ENCODE measurements around the gene CUL4A.

The CUL4A gene

GRCh38 chr13:113207890-113208420, 1.5 kb upstream of the CUL4A start:
- DNase-seq (ENCODE audit: low spot score) (peak; percentile 10), FAIRE-seq (no peak)

DNA sequence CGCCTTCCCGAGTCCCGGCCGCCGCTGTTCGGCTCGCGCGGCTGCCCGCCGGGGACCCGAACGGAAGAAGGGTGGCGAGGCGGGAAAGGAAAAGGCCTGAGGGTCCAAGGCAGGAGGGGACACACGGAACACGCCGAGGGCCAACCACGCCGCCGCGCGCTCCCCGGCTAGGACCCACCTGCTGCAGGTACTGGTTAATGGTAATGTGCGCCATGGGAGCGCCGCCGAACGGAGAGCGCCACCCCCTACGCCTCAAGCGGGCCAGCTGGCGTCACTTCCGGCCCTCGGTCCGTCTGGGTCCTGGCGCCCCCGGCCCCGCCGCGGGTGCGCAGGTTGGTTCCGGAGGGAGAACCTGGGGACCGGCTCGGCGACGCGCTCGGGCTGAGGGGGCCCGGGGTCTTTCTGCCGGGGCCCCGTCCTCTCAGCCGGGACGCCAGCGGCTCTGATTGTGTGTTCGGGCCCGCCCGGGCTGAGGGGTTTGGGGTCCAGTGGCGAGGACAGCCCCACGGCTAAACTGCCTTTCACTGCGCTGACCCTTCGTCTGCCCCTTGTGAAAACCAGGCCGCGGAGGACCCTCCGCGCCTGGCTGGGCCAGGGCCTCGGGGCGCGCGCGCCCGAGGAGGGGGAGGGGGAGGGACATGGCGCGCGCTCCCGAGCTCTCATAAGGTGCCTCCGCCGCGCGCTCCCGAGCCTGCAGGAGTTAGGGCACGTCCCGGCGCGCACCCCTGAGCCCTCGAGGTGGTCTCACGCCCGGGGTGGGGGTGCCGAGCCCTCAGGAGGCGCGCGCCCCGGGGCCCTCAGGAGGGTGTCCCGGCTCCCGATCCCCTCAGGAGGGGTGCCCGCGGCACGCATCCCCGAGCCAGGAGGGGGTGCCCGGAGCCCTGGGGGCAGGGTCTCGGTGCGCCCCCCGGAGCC, 735 bp upstream of the CUL4A start, which contains the start of gene PCID2:
Gene PCID2 (minus strand): TSS at position 249 of the 915 bp plus-strand sequence. CDS start 35 bp downstream, at position 214.
- DNase-seq (ENCODE audit: low spot score), result peak; percentile 57
- FAIRE-seq, result no peak

DNA sequence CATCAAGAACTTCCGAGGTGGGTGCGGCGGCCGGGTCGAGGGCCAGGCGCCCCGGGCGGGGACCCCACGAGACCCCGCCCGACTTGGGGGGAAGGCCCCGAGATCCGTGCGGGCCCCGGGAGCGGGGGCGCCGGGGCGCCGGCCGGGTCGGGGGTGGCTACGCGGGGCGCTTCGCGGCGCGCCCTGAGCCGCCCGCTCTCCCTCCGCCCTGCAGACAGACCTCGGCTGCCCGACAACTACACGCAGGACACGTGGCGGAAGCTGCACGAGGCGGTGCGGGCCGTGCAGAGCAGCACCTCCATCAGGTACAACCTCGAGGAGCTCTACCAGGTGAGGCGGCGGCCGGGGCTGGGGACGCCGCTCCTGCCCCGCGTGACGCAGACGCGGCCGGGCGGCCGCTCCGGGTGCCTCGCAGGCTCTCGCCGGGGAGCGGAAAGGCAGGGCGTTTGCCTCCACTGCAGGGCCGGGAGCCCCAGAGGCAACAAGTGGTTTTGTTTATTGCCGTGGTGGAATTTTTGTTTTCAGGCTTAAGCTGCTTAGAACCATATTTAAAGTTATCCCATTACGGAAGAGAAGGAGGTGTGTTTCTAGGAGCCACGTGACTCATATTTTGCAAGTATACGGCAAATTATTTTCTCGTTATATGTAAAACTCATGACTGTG, 477 bp downstream of the CUL4A start:
- DNase-seq (ENCODE audit: low spot score) (peak; percentile 5), FAIRE-seq (no peak)

DNA sequence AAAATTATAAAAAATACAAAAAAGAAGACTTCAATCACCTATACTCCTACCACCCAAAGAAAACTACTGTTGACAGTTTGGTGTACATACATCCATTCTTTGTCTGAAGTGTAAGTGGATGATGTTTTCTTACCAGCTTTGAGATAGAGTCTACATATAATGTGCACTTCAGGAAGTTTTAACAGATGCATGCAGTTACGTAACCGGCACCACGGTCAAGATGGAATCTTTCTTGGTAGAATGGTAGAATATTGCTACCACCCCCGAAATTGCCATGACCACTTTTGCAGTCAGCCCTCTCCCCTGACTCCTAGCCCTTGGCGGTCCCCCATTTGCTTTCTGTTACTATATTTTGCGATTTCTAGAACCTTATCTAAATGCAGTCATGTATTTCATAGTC, 1.4 kb downstream of the CUL4A start:
- FAIRE-seq (no peak), DNase-seq (ENCODE audit: low spot score) (no peak)

GRCh38 chr13:113211774-113212173, 2.4 kb downstream of the CUL4A start:
- FAIRE-seq (no peak), DNase-seq (ENCODE audit: low spot score) (no peak)

DNA sequence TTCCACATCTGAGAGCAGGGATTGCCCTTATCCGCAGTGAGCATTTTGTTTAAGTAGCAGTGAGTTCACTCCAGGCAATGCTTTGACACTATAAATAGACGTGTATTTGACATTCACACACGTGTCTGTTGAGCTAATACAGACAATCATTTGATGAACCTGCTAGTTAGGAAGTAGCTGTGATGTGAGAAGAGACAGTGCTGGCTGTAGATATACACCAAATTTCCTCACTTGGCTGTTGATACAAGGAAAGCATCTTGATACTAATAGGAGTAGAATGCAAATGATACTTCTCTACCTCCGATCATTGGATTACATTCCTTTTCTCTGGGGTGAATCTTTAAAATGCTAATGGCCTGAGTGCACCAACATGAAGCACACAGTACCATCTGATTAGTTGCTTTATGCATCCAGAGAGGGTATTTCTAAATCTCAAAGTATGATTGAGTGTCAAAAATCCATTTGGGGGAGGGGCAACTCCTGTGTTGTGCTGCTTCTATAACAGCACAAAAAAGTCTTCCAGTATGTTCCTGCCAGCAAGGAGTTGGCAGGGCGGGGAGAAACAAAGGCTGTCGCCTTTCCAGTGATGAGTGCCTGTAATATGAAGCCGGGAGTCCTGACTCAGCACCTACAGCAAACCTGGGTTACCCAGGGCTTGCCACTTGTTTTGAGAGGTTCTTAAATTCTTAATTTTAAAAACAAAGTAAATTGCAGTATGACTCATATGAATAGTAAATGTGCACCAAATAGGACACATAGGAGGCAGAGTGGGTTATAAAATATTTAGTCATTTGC, 7.0 kb downstream of the CUL4A start:
- peak; percentile 21 for DNase-seq (ENCODE audit: low spot score)
- peak; percentile 20 for FAIRE-seq

GRCh38 chr13:113218586-113218985, 9.2 kb downstream of the CUL4A start:
- DNase-seq (ENCODE audit: low spot score), result no peak
- no peak for FAIRE-seq

GRCh38 chr13:113219256-113219940, 10.0 kb downstream of the CUL4A start:
- DNase-seq (ENCODE audit: low spot score), result no peak
- no peak for FAIRE-seq

DNA sequence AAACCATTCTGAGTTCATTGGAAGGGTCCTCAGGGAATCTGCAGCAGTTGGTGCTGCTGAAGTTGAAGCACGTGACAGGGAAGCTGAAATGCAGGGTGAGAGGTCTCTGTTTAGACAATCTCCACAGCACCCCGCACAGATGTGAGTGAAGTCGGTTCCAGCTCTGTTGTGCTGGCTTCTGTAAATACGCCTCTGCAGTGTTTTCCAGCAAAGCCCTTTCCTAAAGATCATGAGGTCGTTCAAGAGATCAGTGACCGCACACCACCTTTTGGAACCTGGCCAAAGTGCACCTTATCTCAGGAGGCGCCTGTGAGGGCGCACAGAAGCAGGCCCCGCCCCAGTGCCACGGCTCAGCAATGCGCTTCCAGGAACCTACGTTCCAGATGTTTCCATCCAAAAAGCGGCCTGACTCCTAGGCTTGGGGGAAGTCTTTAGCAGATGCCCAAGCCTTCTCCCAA, 10.8 kb downstream of the CUL4A start:
- no peak for DNase-seq (ENCODE audit: low spot score)
- FAIRE-seq, result no peak

- FAIRE-seq, result no peak
- no peak for DNase-seq (ENCODE audit: low spot score)
These were observed 11.5 kb downstream of the CUL4A start for GRCh38 chr13:113220877-113221276.

- FAIRE-seq, result no peak
- no peak for DNase-seq (ENCODE audit: low spot score)
These were observed 13.7 kb downstream of the CUL4A start for GRCh38 chr13:113223070-113223469.

DNA sequence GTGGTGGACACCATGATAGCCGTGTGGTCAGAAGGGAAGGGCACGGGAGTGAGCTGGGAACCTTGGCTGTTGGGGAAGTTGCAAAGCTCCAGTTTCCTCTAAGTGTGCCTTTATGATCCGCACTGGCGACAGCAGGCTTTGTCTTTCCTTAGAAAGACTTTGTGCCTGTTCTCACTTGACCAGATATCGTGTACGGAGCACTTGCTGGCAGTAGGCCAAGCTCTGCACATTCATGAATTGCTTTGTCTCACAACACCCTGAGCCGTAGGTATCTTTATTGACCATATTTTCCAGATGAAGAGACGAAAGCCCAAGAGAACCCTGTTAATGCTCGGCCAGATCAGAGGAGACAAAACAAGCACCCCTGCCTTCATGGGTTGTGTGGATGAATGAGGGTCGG, 15.1 kb downstream of the CUL4A start:
- no peak for FAIRE-seq

DNA sequence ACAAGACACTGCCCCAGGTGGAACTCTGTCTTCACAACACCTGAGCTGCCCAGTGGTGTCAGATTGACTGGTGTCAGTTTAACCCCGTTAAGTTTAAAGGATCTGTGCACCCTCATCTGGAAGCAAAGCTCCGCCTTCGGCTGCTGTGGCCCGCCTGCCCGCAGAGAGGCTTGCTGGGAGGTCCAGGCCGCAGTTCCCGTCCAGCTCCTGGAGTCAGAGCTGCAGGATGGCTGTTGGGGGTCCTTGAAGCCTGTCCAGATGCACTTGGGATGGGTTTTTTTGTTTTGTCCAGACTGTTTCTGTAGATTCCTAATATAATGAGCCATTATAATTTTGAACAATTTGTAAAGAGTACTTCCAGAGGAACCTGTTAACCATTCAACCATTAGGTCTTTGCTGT, 16.1 kb downstream of the CUL4A start:
- no peak for FAIRE-seq

More for the DNA sequence above, 15.1 kb downstream of the CUL4A start:
- DNase-seq (ENCODE audit: low spot score), result no peak

DNA sequence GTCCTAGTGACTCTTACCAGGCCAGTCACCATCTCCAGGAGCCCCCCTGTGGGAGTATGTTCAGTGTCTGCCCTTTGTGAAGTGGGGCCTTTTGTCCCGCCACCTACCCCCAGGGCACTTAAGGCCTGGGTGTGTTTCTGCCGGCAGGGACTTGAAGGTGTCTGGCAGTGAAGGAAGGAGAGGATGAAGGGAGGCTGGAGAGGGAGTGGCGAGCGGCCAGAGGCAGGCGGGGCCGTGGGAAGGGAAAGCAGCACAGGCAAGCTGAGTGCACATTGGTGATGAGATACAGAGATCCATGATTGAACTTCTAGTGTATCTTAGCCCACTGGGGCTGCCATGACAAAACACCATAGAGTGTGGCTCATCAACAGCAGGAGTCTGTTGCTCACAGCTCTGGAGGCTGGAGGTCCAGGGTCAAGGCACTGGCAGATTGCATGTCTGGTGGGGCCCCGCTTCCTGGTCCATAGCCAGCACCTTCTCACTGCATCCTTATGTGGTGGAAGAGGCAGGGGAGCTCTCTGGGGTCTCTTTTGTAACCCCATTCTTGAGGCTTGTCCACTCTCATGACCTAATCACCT, 17.5 kb downstream of the CUL4A start:
- no peak for FAIRE-seq
- DNase-seq (ENCODE audit: low spot score), result no peak

More for the DNA sequence above, 16.1 kb downstream of the CUL4A start:
- DNase-seq (ENCODE audit: low spot score), result no peak

DNA sequence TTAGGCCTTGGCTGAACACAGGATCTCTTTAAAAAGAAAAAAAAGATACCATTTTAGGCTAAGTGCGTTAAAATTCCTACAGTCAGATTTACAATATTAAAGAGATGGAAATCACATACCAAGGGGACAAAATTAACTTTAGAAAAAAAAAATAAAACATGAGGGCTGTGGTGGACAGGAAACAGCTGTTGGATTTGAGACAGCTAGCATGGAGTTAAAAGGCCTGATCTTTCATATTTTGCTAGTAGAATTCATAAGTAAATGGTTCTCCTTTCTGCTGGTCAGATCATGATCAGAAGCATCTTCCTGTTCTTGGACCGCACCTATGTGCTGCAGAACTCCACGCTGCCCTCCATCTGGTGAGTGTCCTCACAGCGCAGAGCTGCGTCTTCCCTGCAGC, 19.7 kb downstream of the CUL4A start:
- no peak for FAIRE-seq
- DNase-seq (ENCODE audit: low spot score), result no peak

DNA sequence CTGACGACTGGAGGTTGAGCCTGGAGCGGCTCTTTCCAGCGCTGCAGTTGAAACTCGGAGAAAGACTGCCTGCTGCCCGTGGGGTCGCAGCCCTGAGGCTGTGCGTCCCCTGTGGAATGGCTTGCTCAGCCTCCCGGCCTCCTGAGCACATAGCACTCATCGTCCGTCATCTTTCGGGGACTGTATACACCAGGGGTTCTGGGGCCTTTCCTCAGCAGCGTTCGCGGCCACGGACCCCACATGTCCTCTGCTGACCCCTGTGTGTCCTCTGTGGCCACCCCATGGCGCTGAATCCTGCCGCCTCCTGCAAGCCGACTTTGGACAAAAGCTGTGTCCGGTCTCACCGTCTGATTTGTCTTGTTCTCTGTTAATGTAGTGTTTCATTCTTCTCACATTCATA, 20.4 kb downstream of the CUL4A start:
- FAIRE-seq, result no peak
- no peak for DNase-seq (ENCODE audit: low spot score)

DNA sequence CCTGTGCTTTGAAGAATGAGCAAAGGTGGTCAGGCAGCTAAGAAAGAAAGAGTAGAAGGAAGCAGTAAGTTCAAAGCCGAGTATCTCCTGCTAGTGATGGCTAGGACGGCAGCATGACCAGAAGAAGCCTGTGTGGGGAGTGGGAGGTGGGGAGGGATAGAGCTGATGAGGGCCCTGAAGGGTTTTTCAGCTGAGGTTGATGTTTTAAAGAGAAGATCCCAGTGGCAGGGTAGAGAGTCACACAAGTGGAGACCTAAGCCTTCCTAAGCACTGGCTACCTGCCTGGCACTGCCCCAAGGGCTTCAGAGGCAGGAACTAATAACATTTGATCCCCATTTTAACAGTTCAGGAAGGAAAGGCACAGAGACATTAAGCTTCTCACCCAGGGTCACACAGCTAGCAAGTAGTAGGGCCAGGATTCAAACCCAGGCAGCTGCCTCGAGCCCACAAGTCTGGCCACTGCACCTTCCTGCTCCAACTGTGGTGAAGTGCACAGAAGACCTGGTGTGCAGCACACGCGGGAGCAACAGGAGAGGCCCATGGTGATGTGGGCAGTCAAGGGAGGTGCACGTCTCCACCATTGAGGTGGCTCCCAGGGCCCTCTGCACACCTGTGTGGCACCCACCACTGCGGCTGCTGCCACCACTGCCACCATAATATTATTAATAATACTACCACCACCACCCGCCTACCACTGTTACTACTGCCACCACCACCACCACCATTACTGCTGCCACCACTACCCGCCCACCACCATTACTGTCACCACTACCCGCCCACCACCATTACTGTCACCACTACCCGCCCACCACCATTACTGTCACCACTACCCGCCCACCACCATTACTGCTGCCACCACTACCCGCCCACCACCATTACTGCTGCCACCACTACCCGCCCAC, 22.1 kb downstream of the CUL4A start:
- DNase-seq (ENCODE audit: low spot score), result no peak
- FAIRE-seq, result no peak

- DNase-seq (ENCODE audit: low spot score) (no peak), FAIRE-seq (no peak)
These were observed 23.0 kb downstream of the CUL4A start for GRCh38 chr13:113232208-113233003.

- DNase-seq (ENCODE audit: low spot score), result no peak
- no peak for FAIRE-seq
These were observed 23.7 kb downstream of the CUL4A start for GRCh38 chr13:113233101-113233500.

Data from RCC 7860 (cell line).